Central memory CD8-positive, alpha-beta T cell (primary cell): ENCODE results near the gene PGA4.
"Not testable (repeated sequence)": the region's sequence is repeated elsewhere in the genome, so short reads cannot be mapped to it uniquely, and the experiment has no call there.

Source experiments
- ATAC-seq: fragments of 150-1000 bp; cut with Tn5 transposase; replicated peaks from 2 replicates; pipeline ENCODE4 v1.10.0; 2022; ENCODE audit warnings: mild to moderate bottlenecking, moderate FRiP score, moderate number of reproducible peaks; ENCODE audit not compliant: poor library complexity, severe bottlenecking; ENCODE audit errors: extremely low read depth
- DNase-seq, 2 donors: peaks; one replicate each; pipeline ENCODE4 v3.0.0; 2021; ENCODE audit warnings: low spot score in 2 of 2
- H3K27ac Mint-ChIP-seq: one replicate; pipeline ENCODE4 v1.8.0; 2022; ENCODE audit warnings: low read depth, mild to moderate bottlenecking, moderate library complexity, mixed read lengths
- H3K27me3 Mint-ChIP-seq: one replicate; pipeline ENCODE4 v1.8.0; 2022; ENCODE audit warnings: mixed read lengths
- H3K36me3 Mint-ChIP-seq: one replicate; pipeline ENCODE4 v1.8.0; 2022; ENCODE audit warnings: mild to moderate bottlenecking, moderate library complexity, mixed read lengths; ENCODE audit not compliant: insufficient read depth
- H3K4me1 Mint-ChIP-seq: one replicate; pipeline ENCODE4 v1.8.0; 2022; ENCODE audit warnings: mixed read lengths
- H3K4me3 Mint-ChIP-seq: one replicate; pipeline ENCODE4 v1.8.0; 2022; ENCODE audit warnings: mild to moderate bottlenecking, moderate library complexity, mixed read lengths
- H3K9me3 Mint-ChIP-seq: one replicate; pipeline ENCODE4 v1.8.0; 2022; ENCODE audit warnings: mixed read lengths

PGA4 gene

GRCh38 chr11:61211327-61211952, 10.7 kb upstream of the PGA4 start:
- not testable (repeated sequence) for ATAC-seq, H3K27me3 Mint-ChIP-seq, H3K27ac Mint-ChIP-seq, DNase-seq, H3K36me3 Mint-ChIP-seq, H3K4me3 Mint-ChIP-seq, H3K9me3 Mint-ChIP-seq, H3K4me1 Mint-ChIP-seq

GRCh38 chr11:61212202-61212601, 9.9 kb upstream of the PGA4 start:
- not testable (repeated sequence) for H3K4me1 Mint-ChIP-seq, ATAC-seq, H3K36me3 Mint-ChIP-seq, H3K27ac Mint-ChIP-seq, H3K9me3 Mint-ChIP-seq, H3K4me3 Mint-ChIP-seq, DNase-seq, H3K27me3 Mint-ChIP-seq

- H3K27ac Mint-ChIP-seq, DNase-seq, H3K27me3 Mint-ChIP-seq, H3K36me3 Mint-ChIP-seq, H3K4me3 Mint-ChIP-seq, H3K4me1 Mint-ChIP-seq, ATAC-seq, H3K9me3 Mint-ChIP-seq: not testable (repeated sequence)
Observed at GRCh38 chr11:61213711-61214324, 8.3 kb upstream of the PGA4 start.

GRCh38 chr11:61218306-61218705, 3.8 kb upstream of the PGA4 start:
- ATAC-seq, H3K9me3 Mint-ChIP-seq, H3K27me3 Mint-ChIP-seq, H3K36me3 Mint-ChIP-seq, DNase-seq, H3K4me1 Mint-ChIP-seq, H3K4me3 Mint-ChIP-seq, H3K27ac Mint-ChIP-seq: not testable (repeated sequence)

- H3K4me3 Mint-ChIP-seq, DNase-seq, ATAC-seq, H3K36me3 Mint-ChIP-seq, H3K9me3 Mint-ChIP-seq, H3K4me1 Mint-ChIP-seq, H3K27me3 Mint-ChIP-seq, H3K27ac Mint-ChIP-seq: not testable (repeated sequence)
Observed at GRCh38 chr11:61219016-61219415, 3.1 kb upstream of the PGA4 start.

- ATAC-seq, H3K27ac Mint-ChIP-seq, H3K4me1 Mint-ChIP-seq, DNase-seq, H3K9me3 Mint-ChIP-seq, H3K4me3 Mint-ChIP-seq, H3K27me3 Mint-ChIP-seq, H3K36me3 Mint-ChIP-seq: not testable (repeated sequence)
Observed at GRCh38 chr11:61222692-61223091, 545 bp downstream of the PGA4 start.

GRCh38 chr11:61226457-61227137, 4.5 kb downstream of the PGA4 start:
- H3K9me3 Mint-ChIP-seq, ATAC-seq, H3K27me3 Mint-ChIP-seq, H3K4me1 Mint-ChIP-seq, DNase-seq, H3K4me3 Mint-ChIP-seq, H3K36me3 Mint-ChIP-seq, H3K27ac Mint-ChIP-seq: not testable (repeated sequence)

- not testable (repeated sequence) for H3K9me3 Mint-ChIP-seq, H3K27me3 Mint-ChIP-seq, H3K27ac Mint-ChIP-seq, H3K36me3 Mint-ChIP-seq, DNase-seq, ATAC-seq, H3K4me1 Mint-ChIP-seq, H3K4me3 Mint-ChIP-seq
Observed at GRCh38 chr11:61229458-61229857, 7.3 kb downstream of the PGA4 start.

GRCh38 chr11:61231033-61231432, 8.9 kb downstream of the PGA4 start:
- not testable (repeated sequence) for ATAC-seq, H3K4me1 Mint-ChIP-seq, H3K27ac Mint-ChIP-seq, H3K27me3 Mint-ChIP-seq, DNase-seq, H3K9me3 Mint-ChIP-seq, H3K4me3 Mint-ChIP-seq, H3K36me3 Mint-ChIP-seq

GRCh38 chr11:61231585-61231984, 9.4 kb downstream of the PGA4 start:
- not testable (repeated sequence) for H3K4me3 Mint-ChIP-seq, H3K27me3 Mint-ChIP-seq, H3K4me1 Mint-ChIP-seq, H3K27ac Mint-ChIP-seq, H3K36me3 Mint-ChIP-seq, H3K9me3 Mint-ChIP-seq, ATAC-seq, DNase-seq

- not testable (repeated sequence) for H3K9me3 Mint-ChIP-seq
Observed at GRCh38 chr11:61232548-61233145, 10.5 kb downstream of the PGA4 start.

GRCh38 chr11:61237130-61237529, 15.0 kb downstream of the PGA4 start:
- not testable (repeated sequence) for H3K27me3 Mint-ChIP-seq, H3K27ac Mint-ChIP-seq, ATAC-seq, H3K4me1 Mint-ChIP-seq, H3K36me3 Mint-ChIP-seq, H3K9me3 Mint-ChIP-seq, H3K4me3 Mint-ChIP-seq, DNase-seq

More at GRCh38 chr11:61232548-61233145, 10.5 kb downstream of the PGA4 start:
- not testable (repeated sequence) for H3K36me3 Mint-ChIP-seq, H3K4me3 Mint-ChIP-seq, H3K27ac Mint-ChIP-seq, ATAC-seq, H3K4me1 Mint-ChIP-seq, DNase-seq, H3K27me3 Mint-ChIP-seq

- not testable (repeated sequence) for H3K27ac Mint-ChIP-seq, H3K4me3 Mint-ChIP-seq, H3K36me3 Mint-ChIP-seq, H3K4me1 Mint-ChIP-seq, H3K9me3 Mint-ChIP-seq, H3K27me3 Mint-ChIP-seq, DNase-seq, ATAC-seq
Observed at GRCh38 chr11:61240288-61240687, 18.1 kb downstream of the PGA4 start.
